Stimulated activated CD8-positive, alpha-beta memory T cell treated with anti-CD3 and anti-CD28 coated beads, Interleukin-4, amount 100 ng/mL, for 4 hours (primary cell): ENCODE results near the gene KCNJ12.
"Not testable (repeated sequence)": the region's sequence is repeated elsewhere in the genome, so short reads cannot be mapped to it uniquely, and the experiment has no call there.

Experiments used
- DNase-seq, 2 donors: peaks; one replicate each; pipeline ENCODE4 v3.0.0-alpha.2; 2020; ENCODE audit warnings: low read depth in 2 of 2, low spot score in 1 of 2

KCNJ12 gene

GRCh38 chr17:21382560-21383495 is 6.7 kb downstream of the KCNJ12 start:
- DNase-seq = no peak

GRCh38 chr17:21385281-21385845 is 9.2 kb downstream of the KCNJ12 start:
- no peak for DNase-seq

GRCh38 chr17:21387616-21388015 is 11.5 kb downstream of the KCNJ12 start:
- DNase-seq = no peak

- DNase-seq = no peak
Observed at GRCh38 chr17:21388066-21388465, 11.9 kb downstream of the KCNJ12 start.

- DNase-seq = no peak
Observed at GRCh38 chr17:21388944-21389343, 12.8 kb downstream of the KCNJ12 start.

- DNase-seq = no peak
Observed at GRCh38 chr17:21389394-21389793, 13.2 kb downstream of the KCNJ12 start.

- no peak for DNase-seq
Observed at GRCh38 chr17:21390294-21390693, 14.1 kb downstream of the KCNJ12 start.

GRCh38 chr17:21392266-21392665 is 16.1 kb downstream of the KCNJ12 start:
- DNase-seq = no peak

- DNase-seq = no peak
Observed at GRCh38 chr17:21394265-21394664, 18.1 kb downstream of the KCNJ12 start.

GRCh38 chr17:21395764-21396163 is 19.6 kb downstream of the KCNJ12 start:
- DNase-seq = no peak

- no peak for DNase-seq
Observed at GRCh38 chr17:21396237-21396636, 20.1 kb downstream of the KCNJ12 start.

- no peak for DNase-seq
Observed at GRCh38 chr17:21397341-21398190, 21.4 kb downstream of the KCNJ12 start.

- no peak for DNase-seq
Observed at GRCh38 chr17:21399474-21400186, 23.5 kb downstream of the KCNJ12 start.

GRCh38 chr17:21400187-21400569 is 24.0 kb downstream of the KCNJ12 start:
- not testable (repeated sequence) for DNase-seq

- no peak for DNase-seq
Observed at GRCh38 chr17:21400816-21401593, 24.8 kb downstream of the KCNJ12 start.

GRCh38 chr17:21402166-21402571 is 26.0 kb downstream of the KCNJ12 start:
- DNase-seq = not testable (repeated sequence)

GRCh38 chr17:21402926-21403325 is 26.8 kb downstream of the KCNJ12 start:
- DNase-seq = not testable (repeated sequence)

GRCh38 chr17:21404106-21404505 is 27.9 kb downstream of the KCNJ12 start:
- DNase-seq = not testable (repeated sequence)

GRCh38 chr17:21404539-21404938 is 28.4 kb downstream of the KCNJ12 start:
- not testable (repeated sequence) for DNase-seq
